ENCODE data around the gene KPNA2. TPM values are rescaled to one million over a fixed set of nuclear protein-coding genes. Genes with fewer than 3 reads are reported as not detected.

Gene KPNA2
- total and polyA plus RNA-seq, 9 of the 15 experiments (the other 6 are each of a cell fraction or from before 2014, with no cell fraction given): 132 to 984 (median 241) TPM

- TF ChIP-seq ZFP91 (CRISPR knock-in tag; IDR thresholded peaks at IDR 0.05): 0 out of 2 replicates have a peak, but pooled peaks have one; percentile 69
- 0 out of 2 replicates have a peak, but pooled peaks have one; percentile 1 for TF ChIP-seq PBX2 (CRISPR knock-in tag; IDR thresholded peaks at IDR 0.05; ENCODE audit: low read depth)
- TF ChIP-seq PBX2 (tag; conservative IDR thresholded peaks at IDR 0.05; ENCODE audit: low read depth): no peak
- 0 out of 2 replicates have a peak, but pooled peaks have one; percentile 5 for TF ChIP-seq ATF2 (CRISPR knock-in tag; IDR thresholded peaks at IDR 0.05)
- TF ChIP-seq ZNF511 (CRISPR knock-in tag; IDR thresholded peaks at IDR 0.05): peak; percentile 96
- TF ChIP-seq TFAM (CRISPR knock-in tag; conservative IDR thresholded peaks at IDR 0.05): no peak
- no peak for TF ChIP-seq GABPA (tag; conservative IDR thresholded peaks at IDR 0.05; ENCODE audit: low read depth)
- no peak; the same call in 1 of the 2 replicates for TF ChIP-seq MTA3 (IDR thresholded peaks at IDR 0.05; ENCODE audit: borderline replicate concordance)
- TF ChIP-seq NCOA6 (IDR thresholded peaks at IDR 0.05): no peak
- peak; percentile 95 for TF ChIP-seq ARID4B (CRISPR knock-in tag; IDR thresholded peaks at IDR 0.05)
- peak; percentile 95 for TF ChIP-seq TBP (optimal IDR thresholded peaks at IDR 0.05; ENCODE audit: low read depth, low read length)
- TF ChIP-seq NBN (IDR thresholded peaks at IDR 0.05; ENCODE audit: low read depth): peak; percentile 58; the same call in 1 of the 2 replicates
- 0 out of 2 replicates have a peak, but pooled peaks have one; percentile 5 for TF ChIP-seq FOSL1 (tag; conservative IDR thresholded peaks at IDR 0.05)
- TF ChIP-seq POLR2A (conservative IDR thresholded peaks at IDR 0.05): peak; percentile 98
- TF ChIP-seq TAF1 (IDR thresholded peaks at IDR 0.05; ENCODE audit: control insufficient read depth, extremely low read depth, insufficient read depth, low read length, severe bottlenecking): peak; percentile 73
Observed at GRCh38 chr17:68035523-68036303, at the start of gene KPNA2 (continued).

All from K562 (cell line).